GM19372 (cell line): ENCODE data around the gene LTB.
A peak's percentile ranks its signal among the peaks of the same experiment; 100 is the strongest.

ENCODE experiments used
- ATAC-seq: cut with Tn5 transposase; IDR thresholded peaks from one replicate; pipeline ENCODE4 v1.9.1; 2021; ENCODE audit warnings: mild to moderate bottlenecking, low read depth, moderate library complexity; ENCODE audit not compliant: unreplicated experiment

LTB gene

DNA sequence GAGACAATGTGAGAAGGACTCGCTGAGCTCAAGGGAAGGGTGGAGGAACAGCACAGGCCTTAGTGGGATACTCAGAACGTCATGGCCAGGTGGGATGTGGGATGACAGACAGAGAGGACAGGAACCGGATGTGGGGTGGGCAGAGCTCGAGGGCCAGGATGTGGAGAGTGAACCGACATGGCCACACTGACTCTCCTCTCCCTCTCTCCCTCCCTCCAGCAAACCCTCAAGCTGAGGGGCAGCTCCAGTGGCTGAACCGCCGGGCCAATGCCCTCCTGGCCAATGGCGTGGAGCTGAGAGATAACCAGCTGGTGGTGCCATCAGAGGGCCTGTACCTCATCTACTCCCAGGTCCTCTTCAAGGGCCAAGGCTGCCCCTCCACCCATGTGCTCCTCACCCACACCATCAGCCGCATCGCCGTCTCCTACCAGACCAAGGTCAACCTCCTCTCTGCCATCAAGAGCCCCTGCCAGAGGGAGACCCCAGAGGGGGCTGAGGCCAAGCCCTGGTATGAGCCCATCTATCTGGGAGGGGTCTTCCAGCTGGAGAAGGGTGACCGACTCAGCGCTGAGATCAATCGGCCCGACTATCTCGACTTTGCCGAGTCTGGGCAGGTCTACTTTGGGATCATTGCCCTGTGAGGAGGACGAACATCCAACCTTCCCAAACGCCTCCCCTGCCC is 5.2 kb downstream of the LTB start:
- ATAC-seq = no peak

GRCh38 chr6:31575952-31576685 is 6.1 kb downstream of the LTB start:
- no peak for ATAC-seq

- no peak for ATAC-seq
Observed at GRCh38 chr6:31575335-31575901, 6.8 kb downstream of the LTB start, which contains the start of gene TNF. Gene TNF, plus strand, starts transcription at chr6:31575565. Its CDS starts 177 bp downstream, at chr6:31575742.

DNA sequence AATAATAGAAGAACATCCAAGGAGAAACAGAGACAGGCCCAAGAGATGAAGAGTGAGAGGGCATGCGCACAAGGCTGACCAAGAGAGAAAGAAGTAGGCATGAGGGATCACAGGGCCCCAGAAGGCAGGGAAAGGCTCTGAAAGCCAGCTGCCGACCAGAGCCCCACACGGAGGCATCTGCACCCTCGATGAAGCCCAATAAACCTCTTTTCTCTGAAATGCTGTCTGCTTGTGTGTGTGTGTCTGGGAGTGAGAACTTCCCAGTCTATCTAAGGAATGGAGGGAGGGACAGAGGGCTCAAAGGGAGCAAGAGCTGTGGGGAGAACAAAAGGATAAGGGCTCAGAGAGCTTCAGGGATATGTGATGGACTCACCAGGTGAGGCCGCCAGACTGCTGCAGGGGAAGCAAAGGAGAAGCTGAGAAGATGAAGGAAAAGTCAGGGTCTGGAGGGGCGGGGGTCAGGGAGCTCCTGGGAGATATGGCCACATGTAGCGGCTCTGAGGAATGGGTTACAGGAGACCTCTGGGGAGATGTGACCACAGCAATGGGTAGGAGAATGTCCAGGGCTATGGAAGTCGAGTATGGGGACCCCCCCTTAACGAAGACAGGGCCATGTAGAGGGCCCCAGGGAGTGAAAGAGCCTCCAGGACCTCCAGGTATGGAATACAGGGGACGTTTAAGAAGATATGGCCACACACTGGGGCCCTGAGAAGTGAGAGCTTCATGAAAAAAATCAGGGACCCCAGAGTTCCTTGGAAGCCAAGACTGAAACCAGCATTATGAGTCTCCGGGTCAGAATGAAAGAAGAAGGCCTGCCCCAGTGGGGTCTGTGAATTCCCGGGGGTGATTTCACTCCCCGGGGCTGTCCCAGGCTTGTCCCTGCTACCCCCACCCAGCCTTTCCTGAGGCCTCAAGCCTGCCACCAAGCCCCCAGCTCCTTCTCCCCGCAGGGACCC is 7.8 kb downstream of the LTB start:
- no peak for ATAC-seq

DNA sequence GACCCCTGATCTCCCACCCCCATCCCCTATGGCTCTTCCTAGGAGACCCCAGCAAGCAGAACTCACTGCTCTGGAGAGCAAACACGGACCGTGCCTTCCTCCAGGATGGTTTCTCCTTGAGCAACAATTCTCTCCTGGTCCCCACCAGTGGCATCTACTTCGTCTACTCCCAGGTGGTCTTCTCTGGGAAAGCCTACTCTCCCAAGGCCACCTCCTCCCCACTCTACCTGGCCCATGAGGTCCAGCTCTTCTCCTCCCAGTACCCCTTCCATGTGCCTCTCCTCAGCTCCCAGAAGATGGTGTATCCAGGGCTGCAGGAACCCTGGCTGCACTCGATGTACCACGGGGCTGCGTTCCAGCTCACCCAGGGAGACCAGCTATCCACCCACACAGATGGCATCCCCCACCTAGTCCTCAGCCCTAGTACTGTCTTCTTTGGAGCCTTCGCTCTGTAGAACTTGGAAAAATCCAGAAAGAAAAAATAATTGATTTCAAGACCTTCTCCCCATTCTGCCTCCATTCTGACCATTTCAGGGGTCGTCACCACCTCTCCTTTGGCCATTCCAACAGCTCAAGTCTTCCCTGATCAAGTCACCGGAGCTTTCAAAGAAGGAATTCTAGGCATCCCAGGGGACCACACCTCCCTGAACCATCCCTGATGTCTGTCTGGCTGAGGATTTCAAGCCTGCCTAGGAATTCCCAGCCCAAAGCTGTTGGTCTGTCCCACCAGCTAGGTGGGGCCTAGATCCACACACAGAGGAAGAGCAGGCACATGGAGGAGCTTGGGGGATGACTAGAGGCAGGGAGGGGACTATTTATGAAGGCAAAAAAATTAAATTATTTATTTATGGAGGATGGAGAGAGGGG is 8.8 kb downstream of the LTB start:
- no peak for ATAC-seq

DNA sequence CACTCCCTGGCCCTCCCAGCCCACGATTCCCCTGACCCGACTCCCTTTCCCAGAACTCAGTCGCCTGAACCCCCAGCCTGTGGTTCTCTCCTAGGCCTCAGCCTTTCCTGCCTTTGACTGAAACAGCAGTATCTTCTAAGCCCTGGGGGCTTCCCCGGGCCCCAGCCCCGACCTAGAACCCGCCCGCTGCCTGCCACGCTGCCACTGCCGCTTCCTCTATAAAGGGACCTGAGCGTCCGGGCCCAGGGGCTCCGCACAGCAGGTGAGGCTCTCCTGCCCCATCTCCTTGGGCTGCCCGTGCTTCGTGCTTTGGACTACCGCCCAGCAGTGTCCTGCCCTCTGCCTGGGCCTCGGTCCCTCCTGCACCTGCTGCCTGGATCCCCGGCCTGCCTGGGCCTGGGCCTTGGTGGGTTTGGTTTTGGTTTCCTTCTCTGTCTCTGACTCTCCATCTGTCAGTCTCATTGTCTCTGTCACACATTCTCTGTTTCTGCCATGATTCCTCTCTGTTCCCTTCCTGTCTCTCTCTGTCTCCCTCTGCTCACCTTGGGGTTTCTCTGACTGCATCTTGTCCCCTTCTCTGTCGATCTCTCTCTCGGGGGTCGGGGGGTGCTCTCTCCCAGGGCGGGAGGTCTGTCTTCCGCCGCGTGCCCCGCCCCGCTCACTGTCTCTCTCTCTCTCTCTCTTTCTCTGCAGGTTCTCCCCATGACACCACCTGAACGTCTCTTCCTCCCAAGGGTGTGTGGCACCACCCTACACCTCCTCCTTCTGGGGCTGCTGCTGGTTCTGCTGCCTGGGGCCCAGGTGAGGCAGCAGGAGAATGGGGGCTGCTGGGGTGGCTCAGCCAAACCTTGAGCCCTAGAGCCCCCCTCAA is 9.9 kb downstream of the LTB start, which contains the start of gene LTA:
Gene LTA, plus strand, starts transcription at position 249 of the 871 bp plus-strand sequence. Its CDS starts 454 bp downstream, at position 703.
- ATAC-seq = peak; percentile 41

- ATAC-seq = no peak
Observed at GRCh38 chr6:31569861-31570536, 12.2 kb downstream of the LTB start.

DNA sequence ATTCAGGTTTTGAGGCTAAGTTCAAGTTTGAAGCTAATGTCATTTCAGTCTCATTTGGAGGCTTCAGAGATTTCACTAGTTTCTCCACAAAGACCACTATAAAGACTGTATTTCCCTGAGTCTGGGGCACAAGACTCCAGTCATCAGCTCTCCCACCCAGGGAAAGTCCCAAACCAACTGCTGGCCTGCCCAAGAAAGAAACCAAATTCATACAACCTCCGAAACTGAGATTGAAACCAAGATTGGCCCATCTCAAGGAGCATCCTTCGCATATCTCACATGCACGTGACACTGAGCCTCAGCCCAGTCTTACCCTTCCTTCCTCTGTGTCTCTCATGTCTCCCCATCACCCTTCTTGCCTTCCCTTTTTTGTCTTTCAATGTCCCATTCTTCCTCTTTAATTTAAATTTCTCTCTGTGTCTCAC is 13.7 kb downstream of the LTB start:
- peak; percentile 63 for ATAC-seq

DNA sequence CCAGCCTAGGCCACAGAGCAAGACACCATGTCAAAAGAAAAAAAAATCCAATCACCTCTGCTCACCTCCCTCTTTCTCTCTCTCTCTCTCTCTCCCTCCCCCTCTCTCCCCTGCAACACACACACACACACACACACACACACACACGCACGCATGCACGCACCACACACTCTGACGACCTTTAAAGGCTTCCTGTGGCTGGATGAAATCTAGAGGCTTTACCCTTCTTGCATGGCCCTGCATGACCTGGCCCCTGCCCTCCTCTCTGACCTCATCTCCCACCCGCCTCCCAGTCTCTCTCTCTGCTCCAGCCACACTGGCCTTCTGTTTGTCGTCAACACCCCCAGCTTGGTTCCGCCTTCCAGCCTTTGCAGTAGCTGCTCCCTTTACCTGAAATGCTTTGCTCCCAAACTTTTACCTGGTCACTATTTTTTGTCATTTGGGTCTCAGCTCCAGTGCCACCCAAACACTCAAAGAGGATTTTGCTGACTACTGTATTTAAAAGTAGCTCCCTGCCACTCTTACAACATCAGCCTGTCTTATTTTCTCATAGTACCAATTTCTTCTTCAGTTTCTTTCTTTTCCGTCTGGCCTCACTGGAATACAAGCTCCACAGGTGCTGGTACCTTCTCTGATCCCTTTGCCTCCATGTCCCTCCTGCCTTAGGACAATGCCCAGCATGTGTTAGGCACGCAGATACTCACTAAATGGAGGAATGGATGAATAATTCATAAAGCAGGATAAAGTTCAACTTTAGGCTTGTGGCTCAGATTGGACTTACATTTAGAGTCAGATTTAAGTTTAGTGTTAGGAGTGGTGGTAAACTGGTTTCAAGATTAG is 14.5 kb downstream of the LTB start:
- no peak for ATAC-seq

DNA sequence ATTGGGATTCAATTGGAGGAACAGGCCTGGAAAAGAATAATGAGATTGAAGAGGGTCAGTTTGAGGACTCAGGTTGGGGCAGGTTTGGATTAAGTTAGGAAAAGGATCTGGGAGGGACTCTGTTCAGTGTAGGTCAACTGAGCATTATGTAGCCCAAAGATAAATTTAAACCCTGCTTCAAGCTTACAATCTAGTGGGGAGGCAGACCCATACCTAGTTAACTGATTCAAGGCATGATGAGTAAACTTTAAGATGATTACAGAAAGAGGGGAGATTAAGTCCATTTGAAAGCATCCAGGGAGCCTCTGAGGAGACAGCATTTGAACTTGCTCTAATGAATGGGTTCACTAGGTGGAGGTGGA is 21.5 kb downstream of the LTB start:
- no peak for ATAC-seq

- no peak for ATAC-seq
Observed at GRCh38 chr6:31559958-31560696, 22.1 kb downstream of the LTB start.

DNA sequence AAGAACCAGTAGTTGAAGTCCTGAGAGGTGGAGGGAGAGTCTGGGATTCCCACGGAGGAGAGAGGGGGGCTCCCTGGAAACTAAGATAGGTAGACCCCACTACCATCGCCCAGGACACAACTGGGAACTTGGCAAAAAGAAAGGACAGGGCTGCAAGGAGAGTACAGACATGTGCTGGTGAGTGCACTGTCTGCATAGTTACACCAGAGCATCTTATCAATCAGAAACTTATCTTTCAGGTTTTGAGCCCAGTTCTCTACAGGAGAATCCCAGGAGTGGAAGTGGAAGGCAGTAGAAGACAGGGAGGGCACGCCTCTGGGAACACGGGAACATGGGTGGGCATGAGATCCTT is 22.6 kb downstream of the LTB start:
- ATAC-seq = no peak

GRCh38 chr6:31558631-31559500 is 23.4 kb downstream of the LTB start:
- ATAC-seq = no peak

DNA sequence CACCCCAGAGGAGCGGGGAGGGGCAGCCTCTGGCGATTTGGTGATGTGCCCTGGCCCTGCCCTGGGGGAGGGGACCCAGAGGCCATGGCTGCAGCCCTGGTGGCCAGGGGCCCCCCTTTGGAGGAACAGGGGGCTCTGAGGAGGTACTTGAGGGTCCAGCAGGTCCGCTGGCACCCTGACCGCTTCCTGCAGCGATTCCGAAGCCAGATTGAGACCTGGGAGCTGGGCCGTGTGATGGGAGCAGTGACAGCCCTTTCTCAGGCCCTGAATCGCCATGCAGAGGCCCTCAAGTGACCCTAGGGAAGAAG is 24.0 kb downstream of the LTB start:
- ATAC-seq = no peak

- ATAC-seq = no peak
Observed at GRCh38 chr6:31557443-31558317, 24.5 kb downstream of the LTB start.
